HG02623 (cell line): ENCODE results near the gene UNK.

Experiments
- ATAC-seq: cut with Tn5 transposase; IDR thresholded peaks from one replicate; pipeline ENCODE4 v1.9.1; 2021; ENCODE audit warnings: moderate library complexity; ENCODE audit not compliant: unreplicated experiment

The UNK gene

GRCh38 chr17:75784473-75785015 is at the start of gene UNK:
Gene UNK (plus strand): TSS chr17:75784806. CDS start chr17:75784881, 75 bp downstream.
- peak; percentile 55 for ATAC-seq

- no peak for ATAC-seq
These were observed 48.3 kb upstream of the UNK start for GRCh38 chr17:75736173-75736835.

GRCh38 chr17:75737133-75737962 is 47.3 kb upstream of the UNK start:
- no peak for ATAC-seq

- no peak for ATAC-seq
These were observed 46.3 kb upstream of the UNK start for GRCh38 chr17:75738218-75738802.

- no peak for ATAC-seq
These were observed 45.4 kb upstream of the UNK start for GRCh38 chr17:75739174-75739573.

- no peak for ATAC-seq
These were observed 44.8 kb upstream of the UNK start for GRCh38 chr17:75739801-75740200.

- ATAC-seq = no peak
These were observed 44.4 kb upstream of the UNK start for GRCh38 chr17:75740215-75740614.

- ATAC-seq = no peak
These were observed 44.0 kb upstream of the UNK start for GRCh38 chr17:75740631-75741077.

- no peak for ATAC-seq
These were observed 42.3 kb upstream of the UNK start for GRCh38 chr17:75742337-75742736.

GRCh38 chr17:75743625-75744206 is 40.9 kb upstream of the UNK start:
- no peak for ATAC-seq

GRCh38 chr17:75748706-75749105 is 35.9 kb upstream of the UNK start:
- ATAC-seq = no peak

- ATAC-seq = no peak
These were observed 34.8 kb upstream of the UNK start for GRCh38 chr17:75749545-75750389.

- no peak for ATAC-seq
These were observed 33.8 kb upstream of the UNK start for GRCh38 chr17:75750661-75751423.

- no peak for ATAC-seq
These were observed 32.8 kb upstream of the UNK start for GRCh38 chr17:75751676-75752404.

GRCh38 chr17:75752405-75752709 is 32.2 kb upstream of the UNK start:
- no peak for ATAC-seq

- ATAC-seq = no peak
These were observed 31.6 kb upstream of the UNK start for GRCh38 chr17:75752802-75753513.

- peak; percentile 65 for ATAC-seq
These were observed 30.9 kb upstream of the UNK start for GRCh38 chr17:75753514-75754377.
